HL-60/S4 (cell line): ENCODE results near the gene CEP170B.

Experiments
- in situ Hi-C: fragments of 300-500 bp; cut with MboI; formaldehyde crosslinking; loops from 2 replicates; pipeline ENCODE4 v1.14.3; 2022; ENCODE audit warnings: low sequenced_read_pairs

The CEP170B gene

DNA sequence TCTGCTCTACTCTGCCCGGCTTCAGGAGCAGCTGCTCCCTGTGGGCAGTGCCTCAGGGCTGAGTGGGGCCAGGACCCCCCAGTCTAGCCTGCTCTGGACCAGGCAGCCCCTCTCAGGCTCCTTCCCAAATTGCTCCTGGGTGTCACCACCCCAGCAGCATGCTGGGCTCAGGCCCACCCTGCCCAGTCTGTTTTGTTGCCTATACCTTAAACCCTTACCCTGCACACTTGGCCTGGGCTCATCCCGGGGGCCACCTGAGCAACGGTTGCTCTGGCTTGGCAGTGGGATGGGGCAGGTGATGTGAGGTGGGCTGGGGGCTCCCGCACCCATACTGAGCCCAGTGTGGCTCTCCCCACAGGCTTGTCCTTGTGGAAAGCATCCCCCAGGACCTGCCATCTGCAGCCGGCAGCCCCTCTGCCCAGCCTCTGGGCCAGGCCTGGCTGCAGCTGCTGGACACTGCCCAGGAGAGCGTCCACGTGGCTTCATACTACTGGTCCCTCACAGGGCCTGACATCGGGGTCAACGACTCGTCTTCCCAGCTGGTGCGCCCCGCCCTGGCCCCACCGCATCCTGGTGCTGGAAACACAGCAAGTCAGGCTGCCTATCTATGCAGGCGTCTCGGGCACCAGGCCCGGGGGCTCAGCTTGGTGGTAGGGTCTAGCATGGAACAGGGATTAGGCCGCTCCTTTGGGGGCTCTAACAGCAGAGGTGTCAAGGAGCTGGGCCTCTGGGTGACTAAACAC is 63.5 kb downstream of the CEP170B start:
- in situ Hi-C loops: no loop called here

GRCh38 chr14:104929268-104930230 is 64.5 kb downstream of the CEP170B start:
- in situ Hi-C loops: no loop called here

GRCh38 chr14:104930526-104931303 is 65.6 kb downstream of the CEP170B start:
- in situ Hi-C loops: no loop called here

- in situ Hi-C loops: no loop called here
Measured at GRCh38 chr14:104931304-104931770, 66.3 kb downstream of the CEP170B start.

GRCh38 chr14:104931771-104932675 is 67.0 kb downstream of the CEP170B start:
- in situ Hi-C loops: no loop called here

- in situ Hi-C loops: no loop called here
Measured at GRCh38 chr14:104932676-104933631, 67.9 kb downstream of the CEP170B start.

- in situ Hi-C loops: no loop called here
Measured at GRCh38 chr14:104933746-104934733, 69.0 kb downstream of the CEP170B start.

DNA sequence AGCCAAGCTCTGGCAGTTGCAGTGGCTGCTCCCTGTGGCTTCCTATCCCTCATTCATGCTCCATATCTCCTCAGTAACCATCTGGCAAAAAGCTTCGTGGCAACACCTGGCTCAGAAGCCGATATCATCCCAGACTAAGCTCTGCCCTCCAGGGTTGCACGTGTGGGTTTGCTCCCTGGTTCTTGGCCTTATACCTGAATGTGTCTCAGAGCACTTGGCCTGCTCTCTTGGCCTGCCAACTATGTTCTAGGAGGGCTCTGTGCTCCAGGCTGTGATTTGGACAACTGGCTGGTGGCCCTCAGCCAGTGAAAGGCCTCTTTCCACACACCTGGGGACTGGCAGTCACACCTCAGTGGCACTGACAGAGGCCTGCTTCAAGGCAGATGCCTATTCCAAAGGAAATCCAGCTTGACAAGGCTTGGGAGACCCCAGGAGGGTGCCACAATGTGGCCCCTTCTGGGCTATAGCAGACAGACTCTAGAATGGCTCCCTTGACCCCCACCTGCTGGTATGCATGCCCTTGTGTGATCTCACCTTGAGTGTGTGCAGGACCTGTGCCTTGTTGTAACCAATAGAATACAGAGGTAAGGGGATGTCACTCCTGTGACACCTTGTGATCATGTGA is 70.1 kb downstream of the CEP170B start:
- in situ Hi-C loops: no loop called here

DNA sequence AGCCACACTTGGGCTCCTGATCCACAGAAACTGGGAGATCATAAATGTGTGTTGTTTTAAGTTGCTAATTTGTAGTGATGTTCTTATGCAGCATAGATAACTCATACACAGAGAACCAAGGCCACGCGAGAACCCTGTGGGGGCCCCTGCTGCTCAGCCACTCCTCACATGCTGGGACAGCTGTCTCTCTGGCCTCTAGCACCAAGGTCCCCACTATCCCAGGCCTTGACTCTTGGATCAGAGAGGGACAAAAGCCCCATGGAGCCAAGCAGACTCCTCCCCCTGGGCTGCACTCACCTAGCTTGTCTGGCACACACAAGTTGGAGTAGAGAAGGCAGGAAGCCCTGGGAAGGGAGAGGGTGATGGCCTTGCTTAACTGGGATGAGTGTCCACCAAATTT is 70.9 kb downstream of the CEP170B start:
- in situ Hi-C loops: no loop called here

- in situ Hi-C loops: no loop called here
Measured at GRCh38 chr14:104936361-104937155, 71.5 kb downstream of the CEP170B start.

GRCh38 chr14:104937161-104937560 is 72.1 kb downstream of the CEP170B start:
- in situ Hi-C loops: no loop called here

DNA sequence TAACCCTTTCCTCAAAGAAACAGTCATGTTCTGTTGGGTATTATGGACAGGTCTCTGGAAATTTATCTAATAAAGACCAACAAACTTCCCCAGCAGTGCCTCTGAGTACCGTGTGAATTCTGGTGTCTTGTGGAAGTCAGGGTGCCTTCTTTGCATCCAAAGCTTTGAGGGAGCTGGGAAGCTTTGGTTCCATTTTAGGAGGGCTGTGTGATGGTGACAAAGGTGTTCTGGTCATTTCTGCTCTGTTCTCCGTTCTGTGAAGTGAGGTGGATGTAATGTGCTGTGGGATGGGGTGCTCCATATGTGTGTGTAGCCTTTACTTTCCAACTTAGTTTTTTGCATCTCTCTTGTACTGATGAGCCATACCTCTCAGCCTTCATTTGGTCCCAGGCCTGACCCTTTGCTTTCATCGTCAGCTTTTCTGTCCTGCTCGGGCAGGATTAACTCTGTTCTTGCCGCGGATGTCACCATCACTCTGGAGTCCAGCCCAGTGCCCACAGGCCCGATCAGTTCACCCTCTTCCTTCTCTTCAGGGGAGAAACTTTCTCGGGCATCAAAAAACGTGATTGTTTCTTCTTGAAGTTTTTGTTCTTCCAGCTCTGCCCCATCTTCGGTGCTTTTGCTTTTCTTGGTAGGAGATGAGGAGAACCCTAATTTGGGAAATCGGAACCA is 72.8 kb downstream of the CEP170B start:
- in situ Hi-C loops: no loop called here

- in situ Hi-C loops: no loop called here
Measured at GRCh38 chr14:104938436-104938835, 73.4 kb downstream of the CEP170B start.

DNA sequence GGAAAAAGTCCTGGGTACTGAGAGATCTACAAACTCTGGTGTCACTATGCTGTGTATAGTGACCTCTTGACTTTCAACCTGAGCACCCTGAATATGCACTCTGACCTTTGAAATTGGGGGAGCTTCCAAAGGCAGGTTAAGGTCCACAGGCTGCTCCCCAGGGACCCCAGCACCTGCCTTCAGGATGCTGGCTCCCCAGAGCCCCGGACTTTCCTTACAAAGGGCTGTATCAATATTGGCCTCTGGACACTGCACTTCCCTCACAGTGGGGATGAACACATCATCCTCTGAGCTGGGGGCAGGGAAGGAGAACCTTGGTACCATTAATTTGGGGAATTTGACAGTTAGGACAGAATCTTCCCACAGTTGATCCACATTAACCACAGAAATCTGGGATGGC is 73.9 kb downstream of the CEP170B start:
- in situ Hi-C loops: no loop called here

DNA sequence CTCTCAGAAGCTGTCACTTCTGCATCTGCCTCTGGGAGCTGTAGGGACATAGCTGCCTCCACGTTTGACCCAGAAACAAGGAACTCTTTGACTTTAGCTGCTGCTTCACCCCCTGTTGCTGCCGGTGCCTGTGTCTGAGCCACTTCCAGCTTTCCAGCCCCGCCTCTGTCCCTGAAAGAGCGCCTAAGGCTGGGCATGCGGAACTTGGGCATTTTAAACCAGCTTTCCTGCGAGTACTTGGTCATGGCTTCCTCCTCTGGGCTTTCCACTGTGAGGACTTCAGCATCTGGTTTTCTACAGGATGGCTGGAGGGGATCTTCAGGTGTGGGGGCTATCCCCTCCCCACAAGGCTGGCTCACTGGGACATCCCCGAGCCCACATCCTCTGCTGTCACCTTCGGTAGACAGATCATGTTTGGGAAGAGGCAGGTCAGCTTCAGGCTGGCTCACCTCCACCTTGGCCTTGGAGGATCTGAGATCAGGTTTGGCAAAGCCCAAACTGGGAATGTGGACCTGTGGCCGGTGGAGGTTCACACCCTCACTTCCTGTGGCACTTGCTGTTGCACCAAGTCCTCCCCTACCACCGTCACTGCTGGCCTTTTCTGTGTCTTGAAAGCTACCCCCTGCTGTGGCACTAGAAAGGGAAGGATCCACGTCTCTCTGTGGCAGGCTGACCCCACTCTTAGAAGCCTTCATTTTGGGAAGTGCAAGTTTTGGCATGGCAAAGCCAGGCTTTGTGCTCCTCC is 74.8 kb downstream of the CEP170B start:
- in situ Hi-C loops: no loop called here
